Liver (tissue), 9 donors: ENCODE results near the gene CSF3R. TPM values are rescaled to one million over a fixed set of nuclear protein-coding genes. Genes with fewer than 3 reads are reported as not detected.

Experiments used
- DNase-seq: peaks from one replicate; pipeline ENCODE4 v3.0.0-alpha.2; 2017; ENCODE audit warnings: low spot score
- H3K27ac ChIP-seq, 2 donors: one replicate each; pipeline ENCODE4 v1.7.0; 2013; ENCODE audit warnings: inconsistent platforms in 2 of 2, low read length in 2 of 2, control low read depth in 1 of 2, low read depth in 1 of 2, mild to moderate bottlenecking in 1 of 2
- H3K27me3 ChIP-seq, 4 donors: one replicate each; pipeline versions ENCODE4 v1.6.1 to v1.7.0; 2013; ENCODE audit warnings: low read length in 3 of 4, inconsistent platforms in 1 of 4, mild to moderate bottlenecking in 1 of 4, moderate library complexity in 1 of 4; ENCODE audit not compliant: control insufficient read depth in 4 of 4, insufficient read depth in 4 of 4
- H3K36me3 ChIP-seq, 4 donors: one replicate each; pipeline versions ENCODE4 v1.6.1 to v1.7.0; 2013; ENCODE audit warnings: low read length in 3 of 4, mild to moderate bottlenecking in 3 of 4, low read depth in 1 of 4, moderate library complexity in 1 of 4; ENCODE audit not compliant: control insufficient read depth in 4 of 4, insufficient read depth in 3 of 4
- H3K4me1 ChIP-seq, 4 donors: one replicate each; pipeline versions ENCODE4 v1.6.1 to v1.7.0; 2013; ENCODE audit warnings: low read length in 3 of 4, mild to moderate bottlenecking in 3 of 4, moderate library complexity in 1 of 4; ENCODE audit not compliant: control insufficient read depth in 4 of 4, insufficient read depth in 4 of 4
- H3K4me3 ChIP-seq, 3 donors: one replicate each; pipeline versions ENCODE4 v1.6.1 to v1.7.0; 2013; ENCODE audit warnings: low read length in 3 of 3, control low read depth in 1 of 3, low read depth in 1 of 3, mild to moderate bottlenecking in 1 of 3
- H3K9ac ChIP-seq, 2 donors: one replicate each; pipeline ENCODE4 v1.7.0; 2013; ENCODE audit warnings: low read length in 2 of 2, mild to moderate bottlenecking in 2 of 2, moderate library complexity in 2 of 2, control low read depth in 1 of 2, low read depth in 1 of 2
- H3K9me3 ChIP-seq, 4 donors: one replicate each; pipeline versions ENCODE4 v1.6.1 to v1.7.0; 2013; ENCODE audit warnings: low read length in 3 of 4; ENCODE audit not compliant: control insufficient read depth in 4 of 4
- ATF3 ChIP-seq: IDR thresholded peaks from 2 replicates; pipeline ENCODE4 v1.6.1; 2016; ENCODE audit warnings: antibody characterized with exemption
- CTCF ChIP-seq: fragments of 150-350 bp; IDR thresholded peaks from 2 replicates; pipeline ENCODE4 v1.5.1; 2017; ENCODE audit warnings: improper control_type of control experiment, low read depth, low read length; ENCODE audit not compliant: missing input control
- EGR1 ChIP-seq, 2 donors: IDR thresholded peaks; 2 replicates each; pipeline ENCODE4 v1.6.1; 2016 to 2018; ENCODE audit warnings: antibody characterized with exemption in 2 of 2, low read depth in 2 of 2
- FOXA1 ChIP-seq: IDR thresholded peaks from 2 replicates; pipeline ENCODE4 v1.6.1; 2016; ENCODE audit warnings: antibody characterized with exemption
- FOXA2 ChIP-seq: IDR thresholded peaks from 2 replicates; pipeline ENCODE4 v1.6.1; 2016; ENCODE audit warnings: antibody characterized with exemption
- GABPA ChIP-seq, 2 donors: IDR thresholded peaks in 1 of 2; conservative IDR thresholded peaks in 1 of 2; 2 replicates each; pipeline ENCODE4 v1.6.1; 2016; ENCODE audit warnings: antibody characterized with exemption in 2 of 2, mild to moderate bottlenecking in 1 of 2, moderate library complexity in 1 of 2
- HNF4A ChIP-seq, 2 donors: conservative IDR thresholded peaks; 2 replicates each; pipeline ENCODE4 v1.6.1; 2016; ENCODE audit warnings: antibody characterized with exemption in 2 of 2, mild to moderate bottlenecking in 2 of 2
- HNF4G ChIP-seq: IDR thresholded peaks from 2 replicates; pipeline ENCODE4 v1.6.1; 2016; ENCODE audit warnings: antibody characterized with exemption
- JUND ChIP-seq, 2 donors: IDR thresholded peaks; 2 replicates each; pipeline ENCODE4 v1.6.1; 2016; ENCODE audit warnings: antibody characterized with exemption in 2 of 2
- MAX ChIP-seq: IDR thresholded peaks from 2 replicates; pipeline ENCODE4 v1.6.1; 2016; ENCODE audit warnings: antibody characterized with exemption
- NR2F2 ChIP-seq: IDR thresholded peaks from 2 replicates; pipeline ENCODE4 v1.6.1; 2016; ENCODE audit warnings: antibody characterized with exemption
- RAD21 ChIP-seq, 2 donors: IDR thresholded peaks; 2 replicates each; pipeline ENCODE4 v1.6.1; 2016; ENCODE audit warnings: antibody characterized with exemption in 2 of 2, mild to moderate bottlenecking in 2 of 2
- REST ChIP-seq: IDR thresholded peaks from 2 replicates; pipeline ENCODE4 v1.6.1; 2016; ENCODE audit warnings: antibody characterized with exemption, mild to moderate bottlenecking
- RXRA ChIP-seq, 2 donors: IDR thresholded peaks; 2 replicates each; pipeline ENCODE4 v1.6.1; 2017 to 2018; ENCODE audit warnings: antibody characterized with exemption in 2 of 2, mild to moderate bottlenecking in 1 of 2
- SP1 ChIP-seq: IDR thresholded peaks from 2 replicates; pipeline ENCODE4 v1.6.1; 2018; ENCODE audit warnings: antibody characterized with exemption, mild to moderate bottlenecking
- TAF1 ChIP-seq: conservative IDR thresholded peaks from 2 replicates; pipeline ENCODE4 v1.6.1; 2016; ENCODE audit warnings: antibody characterized with exemption, mild to moderate bottlenecking
- YY1 ChIP-seq: IDR thresholded peaks from 2 replicates; pipeline ENCODE4 v1.6.1; 2016; ENCODE audit warnings: antibody characterized with exemption, mild to moderate bottlenecking
- ZBTB33 ChIP-seq: IDR thresholded peaks from 2 replicates; pipeline ENCODE4 v1.6.1; 2016; ENCODE audit warnings: antibody characterized with exemption
- WGBS: extraction: QIAGEN DNeasy Blood & Tissue Kit; methylation state at CpG from one replicate; pipeline ENCODE4 v1.1.7; 2013; 5-methylcytosine and 5-hydroxymethylcytosine counted together
- polyA plus RNA-seq, 2 donors: library from polyadenylated mRNA; stranded (reverse) in 1 of 2; unstranded in 1 of 2; fragments of 200-250 nt in 1 of 2; fragments of >200 nt in 1 of 2; fragmentation: Nextera tagmentation in 1 of 2; extraction: Ambion mirVana in 1 of 2; gene quantifications; one replicate each; pipeline versions ENCODE4 v1.2.1 to v1.2.3, GENCODE V29; 2013 to 2015
- total RNA-seq, 2 donors: library from RNA; depleted of rRNA; stranded (reverse); fragments of >200 nt; gene quantifications; one replicate each; pipeline ENCODE4 v1.2.3, GENCODE V29; 2014
- donor health status: healthy.
- donor health status: healthy.
- donor health status: healthy.
- donor health status: healthy.
- donor health status: healthy.

Gene CSF3R
- total and polyA plus RNA-seq, 4 donors = 6.7 to 81.3 (median 15.9) TPM

GRCh38 chr1:36522461-36523229, 39.9 kb upstream of the CSF3R start:
- Histone ChIP-seq H3K9ac (no peak overlapping the region), H3K4me3 (no peak overlapping the region), H3K4me1 (no peaks in the 10 kb centered on the region), H3K9me3 (no peaks in the 10 kb centered on the region), H3K36me3 (no peaks in the 10 kb centered on the region), H3K27ac (no peak overlapping the region), H3K27me3 (no peaks in the 10 kb centered on the region)
- DNase-seq = no peak
- 91% methylated on average over 12 of the region's 12 CpGs for WGBS
- TF ChIP-seq GABPA (IDR thresholded peaks at IDR 0.05 in 1 of 2, conservative IDR thresholded peaks at IDR 0.05 in 1 of 2) (no peak), ATF3 (no peak), JUND (IDR thresholded peaks at IDR 0.05) (no peak), FOXA1 (no peak), FOXA2 (no peak), RXRA (IDR thresholded peaks at IDR 0.05) (no peak), CTCF (no peak), ZBTB33 (no peak), NR2F2 (no peak), HNF4A (conservative IDR thresholded peaks at IDR 0.05) (no peak), TAF1 (no peak), SP1 (no peak), MAX (no peak), RAD21 (IDR thresholded peaks at IDR 0.05) (no peak), HNF4G (no peak), REST (no peak), EGR1 (IDR thresholded peaks at IDR 0.05; ENCODE audit: low read depth in 2 of 2) (no peak), YY1 (no peak)
